BLaER1 treated with 17β-estradiol and CSF1 and Interleukin-3, amounts not matched to agents 10 nM and 100 nM (cell line): ENCODE measurements around the gene GPLD1.
"Not testable (repeated sequence)": the region's sequence is repeated elsewhere in the genome, so short reads cannot be mapped to it uniquely, and the experiment has no call there.

Source experiments
- H3K27ac ChIP-seq, 11 experiments: shearing (Covaris generic); formaldehyde crosslinking; 2 replicates each; pipeline ENCODE4 v1.8.1; 2022
- H3K27me3 ChIP-seq, 11 experiments: shearing (Covaris generic); formaldehyde crosslinking; 2 replicates each; pipeline ENCODE4 v1.8.1; 2022
- H3K36me3 ChIP-seq, 11 experiments: shearing (Covaris generic); formaldehyde crosslinking; 2 replicates each; pipeline ENCODE4 v1.8.1; 2022
- H3K4me1 ChIP-seq, 10 experiments: shearing (Covaris generic); formaldehyde crosslinking; 2 replicates each; pipeline ENCODE4 v1.8.1; 2022
- H3K4me2 ChIP-seq, 11 experiments: shearing (Covaris generic); formaldehyde crosslinking; 2 replicates each; pipeline ENCODE4 v1.8.1; 2022
- H3K4me3 ChIP-seq, 10 experiments: shearing (Covaris generic); formaldehyde crosslinking; 2 replicates each; pipeline ENCODE4 v1.8.1; 2022
- H3K9ac ChIP-seq, 11 experiments: shearing (Covaris generic); formaldehyde crosslinking; 2 replicates each; pipeline ENCODE4 v1.8.1; 2022
- H3K9me3 ChIP-seq, 11 experiments: shearing (Covaris generic); formaldehyde crosslinking; replicated peaks in 1 of 11; 2 replicates each; pipeline ENCODE4 v1.8.1; 2022
- H4K20me1 ChIP-seq, 11 experiments: shearing (Covaris generic); formaldehyde crosslinking; 2 replicates each; pipeline ENCODE4 v1.8.1; 2022
- Cebpa-rat ChIP-seq, 11 experiments: shearing (Covaris generic); IDR thresholded peaks; 2 replicates each; pipeline ENCODE4 v1.8.1; 2022

The GPLD1 gene

DNA sequence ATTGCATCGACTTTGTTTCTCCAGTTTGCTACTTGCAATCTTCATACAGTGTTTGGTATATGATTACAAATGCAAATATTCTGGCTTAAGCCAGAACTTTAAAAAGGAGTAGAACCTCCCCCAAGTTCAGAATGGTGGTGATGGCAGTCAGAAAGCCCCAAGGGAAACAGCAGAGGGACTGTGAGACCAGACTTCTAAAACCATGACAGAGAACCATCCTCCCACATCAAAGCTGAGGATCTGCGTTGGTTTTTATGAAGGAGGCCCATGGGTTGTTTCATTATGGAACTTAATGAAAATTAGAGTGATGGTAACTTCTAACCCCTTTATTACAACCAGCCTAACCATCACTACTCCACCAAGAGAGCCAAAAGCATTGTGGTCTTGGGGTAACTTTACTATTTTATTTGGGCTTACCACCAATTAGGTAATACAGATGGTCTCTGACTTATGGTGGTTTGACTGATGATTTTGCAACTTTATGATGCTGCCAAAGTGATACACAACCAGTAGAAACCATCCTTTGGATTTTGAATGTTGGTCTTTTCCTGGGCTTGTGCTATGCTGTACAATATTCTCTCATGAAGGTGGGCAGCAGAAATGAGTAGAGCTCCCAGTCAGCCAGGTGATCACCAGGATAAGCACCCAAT is 97.5 kb downstream of the GPLD1 start:
- peak overlapping the region in 10 of 11 experiments; percentile 11 to 69 (median 52); a peak in 17 of 22 replicates for H3K4me2 ChIP-seq
- TF ChIP-seq Cebpa-rat (IDR thresholded peaks at IDR 0.05), result no peak
- no peak overlapping the region for H3K9ac ChIP-seq
- peaks cover 11 to 19% (median 16%) of the 10 kb centered on the region in 10 experiments; a peak in 18 of 20 replicates for H3K4me1 ChIP-seq
- H4K20me1 ChIP-seq, result no peaks in the 10 kb centered on the region; a peak in 1 of 22 replicates
- peaks cover 0 to 20% (median 3%) of the 10 kb centered on the region in 11 experiments; a peak in 6 of 22 replicates for H3K27me3 ChIP-seq
- peaks cover 11 to 24% (median 13%) of the 10 kb centered on the region in 11 experiments for H3K9me3 ChIP-seq
- no peak overlapping the region for H3K27ac ChIP-seq
- no peaks in the 10 kb centered on the region; a peak in 1 of 22 replicates for H3K36me3 ChIP-seq
- no peak overlapping the region for H3K4me3 ChIP-seq

- Histone ChIP-seq H3K27ac (no peak overlapping the region), H4K20me1 (no peaks in the 10 kb centered on the region; a peak in 1 of 22 replicates), H3K4me2 (peak overlapping the region in 7 of 11 experiments; percentile 37 to 69 (median 56); a peak in 11 of 22 replicates), H3K4me1 (peaks cover 11 to 19% (median 16%) of the 10 kb centered on the region in 10 experiments; a peak in 18 of 20 replicates), H3K36me3 (no peaks in the 10 kb centered on the region; a peak in 1 of 22 replicates), H3K9me3 (peaks cover 4 to 17% (median 6%) of the 10 kb centered on the region in 11 experiments; a peak in 21 of 22 replicates), H3K27me3 (peaks cover 0 to 20% (median 3%) of the 10 kb centered on the region in 11 experiments; a peak in 6 of 22 replicates), H3K4me3 (no peak overlapping the region), H3K9ac (no peak overlapping the region)
- TF ChIP-seq Cebpa-rat (IDR thresholded peaks at IDR 0.05), result no peak
Measured at GRCh38 chr6:24391208-24391607, 98.2 kb downstream of the GPLD1 start.

- Histone ChIP-seq H3K27me3 (peaks cover 0 to 12% (median 0%) of the 10 kb centered on the region in 11 experiments; a peak in 5 of 22 replicates), H3K27ac (no peak overlapping the region), H4K20me1 (no peaks in the 10 kb centered on the region; a peak in 1 of 22 replicates), H3K9ac (no peak overlapping the region), H3K4me1 (peaks cover 0 to 17% (median 14%) of the 10 kb centered on the region in 10 experiments; a peak in 15 of 20 replicates), H3K9me3 (no peaks in the 10 kb centered on the region), H3K4me3 (no peak overlapping the region), H3K4me2 (no peak overlapping the region), H3K36me3 (no peaks in the 10 kb centered on the region)
- TF ChIP-seq Cebpa-rat (IDR thresholded peaks at IDR 0.05), result no peak
Measured at GRCh38 chr6:24387818-24388217, 101.6 kb downstream of the GPLD1 start.

GRCh38 chr6:24385536-24386269 is 103.7 kb downstream of the GPLD1 start:
- H3K4me2 ChIP-seq, result no peak overlapping the region
- no peak for TF ChIP-seq Cebpa-rat (IDR thresholded peaks at IDR 0.05)
- no peak overlapping the region for H3K4me3 ChIP-seq
- H3K4me1 ChIP-seq, result peaks cover 0 to 7% (median 0%) of the 10 kb centered on the region in 10 experiments; a peak in 2 of 20 replicates
- no peaks in the 10 kb centered on the region for H4K20me1 ChIP-seq
- H3K9me3 ChIP-seq, result no peaks in the 10 kb centered on the region
- no peak overlapping the region for H3K27ac ChIP-seq
- H3K27me3 ChIP-seq, result peaks cover 0 to 8% (median 0%) of the 10 kb centered on the region in 11 experiments; a peak in 3 of 22 replicates
- no peaks in the 10 kb centered on the region for H3K36me3 ChIP-seq
- H3K9ac ChIP-seq, result no peak overlapping the region

DNA sequence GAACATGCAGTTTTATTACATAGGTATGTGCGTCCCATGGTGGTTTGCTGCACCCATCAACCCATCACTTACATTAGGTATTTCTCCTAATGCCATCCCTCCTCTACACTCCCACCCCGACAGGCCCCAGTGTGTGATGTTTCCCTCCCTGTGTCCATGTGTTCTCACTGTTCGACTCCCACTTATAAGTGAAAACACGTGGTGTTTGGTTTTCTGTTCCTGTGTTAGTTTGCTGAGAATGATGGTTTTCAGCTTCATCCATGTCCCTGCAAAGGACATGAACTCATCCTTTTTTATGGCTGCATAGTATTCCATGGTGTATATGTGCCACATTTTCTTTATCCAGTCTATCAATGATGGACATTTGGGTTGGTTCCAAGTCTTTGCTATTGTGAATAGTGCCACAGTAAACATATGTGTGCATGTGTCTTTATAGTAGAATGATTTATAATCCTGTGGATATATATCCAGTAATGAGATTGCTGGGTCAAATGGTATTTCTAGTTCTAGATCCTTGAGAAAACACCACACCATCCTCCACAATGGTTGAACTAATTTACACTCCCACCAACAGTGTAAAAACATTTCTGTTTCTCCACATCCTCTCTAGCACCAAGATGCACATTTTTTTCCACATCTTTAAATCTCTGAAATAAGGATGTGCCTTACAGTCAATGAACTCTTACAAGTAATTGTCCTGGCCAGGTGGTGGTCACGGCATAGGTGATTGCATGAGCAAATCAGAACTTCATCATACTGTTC is 104.8 kb downstream of the GPLD1 start:
- not testable (repeated sequence) for H4K20me1 ChIP-seq, H3K9ac ChIP-seq, H3K4me3 ChIP-seq, H3K27me3 ChIP-seq, H3K4me2 ChIP-seq, H3K4me1 ChIP-seq, H3K9me3 ChIP-seq, H3K36me3 ChIP-seq, H3K27ac ChIP-seq

DNA sequence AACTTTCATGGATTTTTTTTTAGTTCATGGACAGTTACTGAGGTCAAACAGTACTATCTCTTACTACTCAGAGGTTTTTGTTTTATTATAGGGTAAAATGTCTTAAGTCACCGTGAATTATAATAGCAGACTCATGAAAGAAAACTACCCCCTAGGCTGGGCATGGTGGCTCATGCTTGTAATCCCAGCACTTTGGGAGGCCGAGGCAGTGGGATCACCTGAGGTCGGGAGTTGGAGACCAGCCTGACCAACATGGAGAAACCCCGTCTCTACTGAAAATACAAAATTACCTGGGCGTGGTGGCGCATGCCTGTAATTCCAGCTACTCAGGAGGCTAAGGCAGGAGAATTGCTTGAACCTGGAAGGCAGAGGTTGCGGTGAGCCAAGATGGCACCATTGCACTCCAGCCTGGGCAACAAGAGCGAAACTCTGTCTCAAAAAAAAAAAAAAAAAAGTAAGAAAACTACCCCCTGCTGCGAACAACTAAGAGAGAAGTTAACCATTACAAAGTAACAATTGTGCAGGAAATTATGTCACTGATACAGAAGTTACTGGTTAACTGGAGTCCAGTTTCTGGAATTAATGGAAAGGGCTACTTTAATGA is 106.4 kb downstream of the GPLD1 start:
- H3K27ac ChIP-seq, H3K27me3 ChIP-seq, H3K4me2 ChIP-seq: not testable (repeated sequence)

DNA sequence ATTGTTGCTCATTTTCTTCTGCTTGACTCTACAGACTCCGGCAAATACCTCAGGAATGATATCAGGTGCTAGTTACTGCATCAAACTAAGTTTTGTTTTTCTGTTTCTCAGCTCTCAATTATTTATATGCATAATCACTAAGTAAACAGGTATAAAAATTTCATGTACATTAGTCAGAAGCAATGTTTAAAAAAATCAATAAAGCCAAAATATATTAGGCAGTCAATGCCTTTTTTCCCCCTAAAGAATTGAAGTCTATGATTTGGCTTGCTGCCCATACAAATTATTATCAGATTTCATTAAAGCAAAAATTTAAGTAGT is 107.2 kb downstream of the GPLD1 start:
- no peak for TF ChIP-seq Cebpa-rat (IDR thresholded peaks at IDR 0.05)
- Histone ChIP-seq H4K20me1 (no peaks in the 10 kb centered on the region), H3K36me3 (no peaks in the 10 kb centered on the region), H3K9ac (no peak overlapping the region), H3K4me2 (peak overlapping the region in 2 of 11 experiments; percentile 10 to 17; a peak in 1 of 22 replicates), H3K27me3 (no peaks in the 10 kb centered on the region), H3K4me1 (peaks cover 0 to 7% (median 0%) of the 10 kb centered on the region in 10 experiments; a peak in 2 of 20 replicates), H3K27ac (no peak overlapping the region), H3K9me3 (no peaks in the 10 kb centered on the region), H3K4me3 (no peak overlapping the region)

More for the DNA sequence above, 106.4 kb downstream of the GPLD1 start:
- not testable (repeated sequence) for H3K4me1 ChIP-seq, H3K36me3 ChIP-seq, H3K9ac ChIP-seq, H3K4me3 ChIP-seq, H4K20me1 ChIP-seq, H3K9me3 ChIP-seq

- no peaks in the 10 kb centered on the region for H3K27me3 ChIP-seq
- no peaks in the 10 kb centered on the region for H3K36me3 ChIP-seq
- no peak overlapping the region for H3K27ac ChIP-seq
- H3K4me1 ChIP-seq, result peaks cover 0 to 7% (median 0%) of the 10 kb centered on the region in 10 experiments; a peak in 2 of 20 replicates
- peak overlapping the region in 2 of 11 experiments; percentile 10 to 17; a peak in 1 of 22 replicates for H3K4me2 ChIP-seq
- no peaks in the 10 kb centered on the region for H3K9me3 ChIP-seq
- no peak for TF ChIP-seq Cebpa-rat (IDR thresholded peaks at IDR 0.05)
- H3K9ac ChIP-seq, result no peak overlapping the region
- H4K20me1 ChIP-seq, result no peaks in the 10 kb centered on the region
- no peak overlapping the region for H3K4me3 ChIP-seq
Measured at GRCh38 chr6:24381476-24382219, 107.7 kb downstream of the GPLD1 start.
